ENCODE data around the gene BICD2. TPM values are rescaled to one million over a fixed set of nuclear protein-coding genes. Genes with fewer than 3 reads are reported as not detected.

The BICD2 gene
- total and polyA plus RNA-seq, 2 of the 13 experiments (the other 11 are each of a cell fraction or from before 2014, with no cell fraction given): 5.1 to 17.4 TPM

DNA sequence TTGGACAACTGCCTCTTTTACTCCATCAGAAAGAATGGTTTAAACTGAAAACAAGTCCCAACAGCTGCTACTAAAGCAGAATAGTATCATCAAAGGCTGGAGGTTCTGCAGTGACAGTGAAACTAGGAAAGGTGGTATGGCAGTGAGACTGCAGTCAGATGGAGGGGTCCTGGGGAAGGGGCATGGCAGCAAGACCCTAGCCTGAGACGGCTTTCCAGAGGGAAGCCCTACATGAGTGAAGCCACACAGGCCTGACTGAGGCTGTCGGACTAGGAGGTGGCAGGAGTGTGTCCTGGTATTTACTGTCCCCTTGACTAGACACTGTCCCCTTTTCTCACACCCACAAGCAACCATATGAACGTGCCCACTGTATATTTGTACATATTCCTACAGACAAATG, 54.3 kb downstream of the BICD2 start:
- TF ChIP-seq ZNF256 (CRISPR knock-in tag; conservative IDR thresholded peaks at IDR 0.05): no peak
- no peak for TF ChIP-seq ZFP62 (CRISPR knock-in tag; IDR thresholded peaks at IDR 0.05)
- no peak for TF ChIP-seq SCMH1 (CRISPR knock-in tag; IDR thresholded peaks at IDR 0.05; ENCODE audit: borderline replicate concordance)
- TF ChIP-seq, protein P1, sequence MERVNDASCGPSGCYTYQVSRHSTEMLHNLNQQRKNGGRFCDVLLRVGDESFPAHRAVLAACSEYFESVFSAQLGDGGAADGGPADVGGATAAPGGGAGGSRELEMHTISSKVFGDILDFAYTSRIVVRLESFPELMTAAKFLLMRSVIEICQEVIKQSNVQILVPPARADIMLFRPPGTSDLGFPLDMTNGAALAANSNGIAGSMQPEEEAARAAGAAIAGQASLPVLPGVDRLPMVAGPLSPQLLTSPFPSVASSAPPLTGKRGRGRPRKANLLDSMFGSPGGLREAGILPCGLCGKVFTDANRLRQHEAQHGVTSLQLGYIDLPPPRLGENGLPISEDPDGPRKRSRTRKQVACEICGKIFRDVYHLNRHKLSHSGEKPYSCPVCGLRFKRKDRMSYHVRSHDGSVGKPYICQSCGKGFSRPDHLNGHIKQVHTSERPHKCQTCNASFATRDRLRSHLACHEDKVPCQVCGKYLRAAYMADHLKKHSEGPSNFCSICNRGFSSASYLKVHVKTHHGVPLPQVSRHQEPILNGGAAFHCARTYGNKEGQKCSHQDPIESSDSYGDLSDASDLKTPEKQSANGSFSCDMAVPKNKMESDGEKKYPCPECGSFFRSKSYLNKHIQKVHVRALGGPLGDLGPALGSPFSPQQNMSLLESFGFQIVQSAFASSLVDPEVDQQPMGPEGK (CRISPR knock-in tag; IDR thresholded peaks at IDR 0.05): no peak
- no peak for TF ChIP-seq FOXK1 (CRISPR knock-in tag; IDR thresholded peaks at IDR 0.05; ENCODE audit: borderline replicate concordance, low read depth)
- no peak for TF ChIP-seq ZSCAN21 (CRISPR knock-in tag; IDR thresholded peaks at IDR 0.05; ENCODE audit: borderline replicate concordance)
- TF ChIP-seq, protein P2, sequence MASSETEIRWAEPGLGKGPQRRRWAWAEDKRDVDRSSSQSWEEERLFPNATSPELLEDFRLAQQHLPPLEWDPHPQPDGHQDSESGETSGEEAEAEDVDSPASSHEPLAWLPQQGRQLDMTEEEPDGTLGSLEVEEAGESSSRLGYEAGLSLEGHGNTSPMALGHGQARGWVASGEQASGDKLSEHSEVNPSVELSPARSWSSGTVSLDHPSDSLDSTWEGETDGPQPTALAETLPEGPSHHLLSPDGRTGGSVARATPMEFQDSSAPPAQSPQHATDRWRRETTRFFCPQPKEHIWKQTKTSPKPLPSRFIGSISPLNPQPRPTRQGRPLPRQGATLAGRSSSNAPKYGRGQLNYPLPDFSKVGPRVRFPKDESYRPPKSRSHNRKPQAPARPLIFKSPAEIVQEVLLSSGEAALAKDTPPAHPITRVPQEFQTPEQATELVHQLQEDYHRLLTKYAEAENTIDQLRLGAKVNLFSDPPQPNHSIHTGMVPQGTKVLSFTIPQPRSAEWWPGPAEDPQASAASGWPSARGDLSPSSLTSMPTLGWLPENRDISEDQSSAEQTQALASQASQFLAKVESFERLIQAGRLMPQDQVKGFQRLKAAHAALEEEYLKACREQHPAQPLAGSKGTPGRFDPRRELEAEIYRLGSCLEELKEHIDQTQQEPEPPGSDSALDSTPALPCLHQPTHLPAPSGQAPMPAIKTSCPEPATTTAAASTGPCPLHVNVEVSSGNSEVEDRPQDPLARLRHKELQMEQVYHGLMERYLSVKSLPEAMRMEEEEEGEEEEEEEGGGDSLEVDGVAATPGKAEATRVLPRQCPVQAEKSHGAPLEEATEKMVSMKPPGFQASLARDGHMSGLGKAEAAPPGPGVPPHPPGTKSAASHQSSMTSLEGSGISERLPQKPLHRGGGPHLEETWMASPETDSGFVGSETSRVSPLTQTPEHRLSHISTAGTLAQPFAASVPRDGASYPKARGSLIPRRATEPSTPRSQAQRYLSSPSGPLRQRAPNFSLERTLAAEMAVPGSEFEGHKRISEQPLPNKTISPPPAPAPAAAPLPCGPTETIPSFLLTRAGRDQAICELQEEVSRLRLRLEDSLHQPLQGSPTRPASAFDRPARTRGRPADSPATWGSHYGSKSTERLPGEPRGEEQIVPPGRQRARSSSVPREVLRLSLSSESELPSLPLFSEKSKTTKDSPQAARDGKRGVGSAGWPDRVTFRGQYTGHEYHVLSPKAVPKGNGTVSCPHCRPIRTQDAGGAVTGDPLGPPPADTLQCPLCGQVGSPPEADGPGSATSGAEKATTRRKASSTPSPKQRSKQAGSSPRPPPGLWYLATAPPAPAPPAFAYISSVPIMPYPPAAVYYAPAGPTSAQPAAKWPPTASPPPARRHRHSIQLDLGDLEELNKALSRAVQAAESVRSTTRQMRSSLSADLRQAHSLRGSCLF (CRISPR knock-in tag; IDR thresholded peaks at IDR 0.05; ENCODE audit: borderline replicate concordance): no peak
- no peak for TF ChIP-seq FOXK2 (IDR thresholded peaks at IDR 0.05)
- no peak for TF ChIP-seq REXO4 (CRISPR knock-in tag; IDR thresholded peaks at IDR 0.05; ENCODE audit: borderline replicate concordance)
- TF ChIP-seq ZSCAN29 (CRISPR knock-in tag; conservative IDR thresholded peaks at IDR 0.05): no peak
- TF ChIP-seq MTF2 (CRISPR knock-in tag; IDR thresholded peaks at IDR 0.05; ENCODE audit: borderline replicate concordance): no peak
- no peak for TF ChIP-seq MYNN (CRISPR knock-in tag; IDR thresholded peaks at IDR 0.05; ENCODE audit: low read depth)
- TF ChIP-seq ZNF160 (CRISPR knock-in tag; IDR thresholded peaks at IDR 0.05): no peak
- ATAC-seq (no peak), FAIRE-seq (no peak), DNase-seq (ENCODE audit: low spot score) (no peak)
- Histone ChIP-seq H4K20me1 (ENCODE audit: insufficient read depth, low read length) (no peaks in the 10 kb centered on the region), H3K4me2 (ENCODE audit: low read depth, low read length) (no peak overlapping the region), H3K4me3 (replicated peaks in 1 of 3; ENCODE audit: insufficient read depth in 1 of 3, low read depth in 2 of 3, low read length in 3 of 3) (no peak overlapping the region), H3K36me3 (replicated peaks in 1 of 2; ENCODE audit: control insufficient read depth in 1 of 2, insufficient read depth in 2 of 2, low read length in 2 of 2) (peaks cover 17 to 46% of the 10 kb centered on the region in 2 experiments; a peak in 4 of 5 replicates), H3K9ac (ENCODE audit: insufficient read depth, low read depth, low read length) (no peak overlapping the region), H3K27me3 (ENCODE audit: control insufficient read depth in 1 of 2, insufficient read depth in 2 of 2, low read length in 2 of 2) (no peaks in the 10 kb centered on the region), H3K79me2 (ENCODE audit: insufficient read depth, low read length) (no peaks in the 10 kb centered on the region), H3K27ac (ENCODE audit: extremely low read length, insufficient read depth, low read length) (no peak overlapping the region), H3K4me1 (ENCODE audit: insufficient read depth, low read length) (no peaks in the 10 kb centered on the region), H2AFZ (ENCODE audit: low read length) (no peak overlapping the region), H3K9me3 (ENCODE audit: low read length) (no peaks in the 10 kb centered on the region)
- ChIA-PET CTCF (ENCODE audit: low intra/inter-chr PET ratio, low total read pairs) (no interaction called here), POLR2A (no interaction called here)
- intact Hi-C loops (cut with micrococcal nuclease; ENCODE audit: unreplicated experiment): no loop called here
- no TSS peak for BruUV-seq (replicated peaks)
- 100% methylated on average over 3 of the region's 3 CpGs for WGBS (ENCODE audit: low lambda C conversion rate)
- in situ Hi-C loops (cut with HindIII; ENCODE audit: extremely low pct_ligation_motif_present, low pct_unique_long_range_greater_than_20kb): no loop called here

Measured in HepG2 (cell line).